NCI-H2081 treated with DMSO at 0.1 percent for 48 hours (cell line): ENCODE data around the gene CTIF.

ENCODE experiments used
- DNase-seq: peaks from one replicate; lab custom pipeline; 2025; lab: John Stamatoyannopoulos, UW

The CTIF gene

GRCh38 chr18:48902023-48902855 lies 363.4 kb downstream of the CTIF start:
- DNase-seq, result no peak

DNA sequence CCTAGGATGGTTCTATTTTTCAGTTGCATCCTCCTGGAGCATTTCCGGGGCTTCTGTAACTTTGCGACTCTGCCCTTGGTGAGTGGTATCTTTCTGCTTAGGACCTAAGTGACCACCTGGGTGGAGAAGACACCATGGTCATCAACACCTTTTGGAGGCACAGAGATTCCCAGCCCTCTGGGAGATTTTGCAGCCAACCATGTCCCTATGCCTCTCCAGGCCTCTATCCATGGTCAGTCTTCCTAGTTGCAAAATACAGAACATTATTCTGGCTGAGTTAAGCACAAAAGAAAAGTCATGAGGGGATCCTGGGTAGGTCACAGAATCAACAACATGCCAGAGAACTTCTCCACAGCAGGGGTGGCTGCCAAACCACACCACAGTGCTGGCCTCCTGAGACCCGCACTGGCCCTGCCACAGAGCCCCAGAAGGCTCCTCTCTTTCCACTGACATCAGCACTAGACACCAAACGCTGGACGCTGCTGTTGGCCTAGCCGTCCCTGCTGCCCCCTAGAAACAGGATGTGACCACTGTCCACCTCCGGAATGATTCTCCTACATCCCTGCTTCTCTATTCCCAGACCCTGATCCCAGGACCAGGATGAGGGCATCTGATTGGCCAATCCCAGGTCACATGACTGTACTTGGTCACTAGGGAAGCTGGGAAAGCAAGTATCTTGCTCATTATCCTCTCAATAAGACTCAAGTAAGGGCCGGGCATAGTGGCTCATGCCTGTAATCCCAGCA lies 364.2 kb downstream of the CTIF start:
- no peak for DNase-seq

- no peak for DNase-seq
Observed at GRCh38 chr18:48904091-48904490, 365.3 kb downstream of the CTIF start.

GRCh38 chr18:48904847-48905394 lies 366.1 kb downstream of the CTIF start:
- DNase-seq, result no peak

- no peak for DNase-seq
Observed at GRCh38 chr18:48905513-48905912, 366.7 kb downstream of the CTIF start.

- DNase-seq, result no peak
Observed at GRCh38 chr18:48908916-48909315, 370.1 kb downstream of the CTIF start.

GRCh38 chr18:48909721-48910120 lies 370.9 kb downstream of the CTIF start:
- DNase-seq, result no peak

DNA sequence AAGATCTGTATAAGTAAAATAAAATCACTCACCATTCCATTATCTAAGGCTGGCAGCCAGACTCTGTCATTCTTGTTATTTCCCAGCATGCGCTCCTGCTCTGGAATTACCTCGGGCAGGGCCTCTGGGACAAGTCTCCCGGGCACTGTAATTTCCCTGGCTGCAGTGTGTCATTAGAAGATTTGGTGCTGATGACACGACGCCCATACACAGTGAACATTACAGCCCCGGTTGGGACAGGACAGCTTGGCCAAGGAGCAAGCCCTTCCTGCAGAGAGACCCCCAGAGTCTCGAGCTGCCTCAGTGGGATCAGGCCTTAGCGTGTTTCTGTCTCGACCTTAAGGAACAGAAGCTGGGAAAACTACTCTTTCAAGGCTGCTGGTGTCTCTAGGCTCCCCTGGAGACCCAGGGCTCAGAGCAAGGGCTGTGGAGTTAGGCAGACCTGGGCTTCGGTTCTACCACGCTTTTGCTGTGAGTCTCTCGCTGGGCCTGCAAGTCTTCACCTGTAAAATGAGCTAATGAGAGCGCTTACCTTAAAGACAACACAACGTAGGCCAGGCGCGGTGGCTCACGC lies 372.2 kb downstream of the CTIF start:
- no peak for DNase-seq
